ENCODE measurements around the gene BBS9.

DNA sequence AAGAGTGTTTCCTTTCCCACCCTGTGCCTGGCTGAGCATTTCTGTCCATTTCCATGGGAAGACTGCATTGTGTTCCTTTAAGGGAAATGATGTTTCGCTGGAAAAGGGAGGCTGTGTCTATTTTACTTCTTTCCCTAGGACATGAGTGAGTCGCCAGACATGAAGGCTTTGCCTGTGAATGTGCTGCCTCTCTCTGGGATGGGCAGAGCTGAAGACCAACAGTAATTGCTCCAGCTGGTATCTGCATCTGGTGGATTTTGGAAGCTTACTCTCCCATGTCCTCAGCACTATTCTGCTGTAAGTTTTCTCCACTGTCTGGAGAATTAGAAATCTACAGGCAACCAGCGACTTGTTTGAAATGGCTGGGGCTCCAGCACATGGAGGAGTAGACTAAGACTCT, 511.4 kb downstream of the BBS9 start:
- TF ChIP-seq, protein P1, sequence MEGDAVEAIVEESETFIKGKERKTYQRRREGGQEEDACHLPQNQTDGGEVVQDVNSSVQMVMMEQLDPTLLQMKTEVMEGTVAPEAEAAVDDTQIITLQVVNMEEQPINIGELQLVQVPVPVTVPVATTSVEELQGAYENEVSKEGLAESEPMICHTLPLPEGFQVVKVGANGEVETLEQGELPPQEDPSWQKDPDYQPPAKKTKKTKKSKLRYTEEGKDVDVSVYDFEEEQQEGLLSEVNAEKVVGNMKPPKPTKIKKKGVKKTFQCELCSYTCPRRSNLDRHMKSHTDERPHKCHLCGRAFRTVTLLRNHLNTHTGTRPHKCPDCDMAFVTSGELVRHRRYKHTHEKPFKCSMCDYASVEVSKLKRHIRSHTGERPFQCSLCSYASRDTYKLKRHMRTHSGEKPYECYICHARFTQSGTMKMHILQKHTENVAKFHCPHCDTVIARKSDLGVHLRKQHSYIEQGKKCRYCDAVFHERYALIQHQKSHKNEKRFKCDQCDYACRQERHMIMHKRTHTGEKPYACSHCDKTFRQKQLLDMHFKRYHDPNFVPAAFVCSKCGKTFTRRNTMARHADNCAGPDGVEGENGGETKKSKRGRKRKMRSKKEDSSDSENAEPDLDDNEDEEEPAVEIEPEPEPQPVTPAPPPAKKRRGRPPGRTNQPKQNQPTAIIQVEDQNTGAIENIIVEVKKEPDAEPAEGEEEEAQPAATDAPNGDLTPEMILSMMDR (conservative IDR thresholded peaks at IDR 0.05; ENCODE audit: low read length): no peak
- no peak for TF ChIP-seq EZH2phosphoT487 (IDR thresholded peaks at IDR 0.05; ENCODE audit: borderline replicate concordance)

Data from Loucy (cell line).